ENCODE results near the gene PYCR2. TPM values are rescaled to one million over a fixed set of nuclear protein-coding genes. Genes with fewer than 3 reads are reported as not detected.
"Not testable (repeated sequence)": the region's sequence is repeated elsewhere in the genome, so short reads cannot be mapped to it uniquely, and the experiment has no call there.

Gene PYCR2
- total and polyA plus RNA-seq, 2 donors = 19.5 to 100 TPM

GRCh38 chr1:225939097-225939938 lies 15.3 kb upstream of the PYCR2 start:
- H3K27ac ChIP-seq (ENCODE audit: low read depth); DNase-seq (ENCODE audit: extremely low spot score); H3K4me3 ChIP-seq (ENCODE audit: low read depth, low read length); H3K36me3 ChIP-seq (ENCODE audit: insufficient read depth); H3K4me1 ChIP-seq (ENCODE audit: insufficient read depth): not testable (repeated sequence)
- 47% methylated on average over 60 of the region's 69 CpGs for WGBS

GRCh38 chr1:225937048-225937968 lies 13.3 kb upstream of the PYCR2 start:
- Histone ChIP-seq H3K4me3 (ENCODE audit: low read depth, low read length) (no peak overlapping the region), H3K4me1 (ENCODE audit: insufficient read depth) (no peaks in the 10 kb centered on the region), H3K27ac (ENCODE audit: low read depth) (no peak overlapping the region), H3K36me3 (ENCODE audit: insufficient read depth) (no peaks in the 10 kb centered on the region)
- DNase-seq (ENCODE audit: extremely low spot score) = no peak
- WGBS = 93% methylated on average over 21 of the region's 21 CpGs

GRCh38 chr1:225936523-225936922 lies 12.5 kb upstream of the PYCR2 start:
- Histone ChIP-seq H3K4me3 (ENCODE audit: low read depth, low read length) (no peak overlapping the region), H3K27ac (ENCODE audit: low read depth) (no peak overlapping the region), H3K4me1 (ENCODE audit: insufficient read depth) (no peaks in the 10 kb centered on the region), H3K36me3 (ENCODE audit: insufficient read depth) (no peaks in the 10 kb centered on the region)
- 82% methylated on average over 3 of the region's 3 CpGs for WGBS
- no peak for DNase-seq (ENCODE audit: extremely low spot score)

- 86% methylated on average over 8 of the region's 8 CpGs for WGBS
- not testable (repeated sequence) for H3K4me1 ChIP-seq (ENCODE audit: insufficient read depth); H3K4me3 ChIP-seq (ENCODE audit: low read depth, low read length); H3K27ac ChIP-seq (ENCODE audit: low read depth); H3K36me3 ChIP-seq (ENCODE audit: insufficient read depth); DNase-seq (ENCODE audit: extremely low spot score)
Observed at GRCh38 chr1:225936086-225936485, 12.0 kb upstream of the PYCR2 start.

- H3K4me3 ChIP-seq (ENCODE audit: low read depth, low read length) = no peak overlapping the region
- H3K4me1 ChIP-seq (ENCODE audit: insufficient read depth) = no peaks in the 10 kb centered on the region
- DNase-seq (ENCODE audit: extremely low spot score) = no peak
- 94% methylated on average over 5 of the region's 5 CpGs for WGBS
- no peak overlapping the region for H3K27ac ChIP-seq (ENCODE audit: low read depth)
- no peaks in the 10 kb centered on the region for H3K36me3 ChIP-seq (ENCODE audit: insufficient read depth)
Observed at GRCh38 chr1:225934711-225935110, 10.7 kb upstream of the PYCR2 start.

GRCh38 chr1:225933072-225933471 lies 9.0 kb upstream of the PYCR2 start:
- 95% methylated on average over 2 of the region's 2 CpGs for WGBS

GRCh38 chr1:225931270-225932136 lies 7.5 kb upstream of the PYCR2 start:
- no peaks in the 10 kb centered on the region for H3K4me1 ChIP-seq (ENCODE audit: insufficient read depth)
- H3K4me3 ChIP-seq (ENCODE audit: low read depth, low read length) = no peak overlapping the region
- 87% methylated on average over 5 of the region's 5 CpGs for WGBS
- H3K27ac ChIP-seq (ENCODE audit: low read depth) = no peak overlapping the region
- no peaks in the 10 kb centered on the region for H3K36me3 ChIP-seq (ENCODE audit: insufficient read depth)
- no peak for DNase-seq (ENCODE audit: extremely low spot score)

More at GRCh38 chr1:225933072-225933471, 9.0 kb upstream of the PYCR2 start:
- Histone ChIP-seq H3K4me1 (ENCODE audit: insufficient read depth) (no peaks in the 10 kb centered on the region), H3K4me3 (ENCODE audit: low read depth, low read length) (no peak overlapping the region), H3K36me3 (ENCODE audit: insufficient read depth) (no peaks in the 10 kb centered on the region), H3K27ac (ENCODE audit: low read depth) (no peak overlapping the region)
- DNase-seq (ENCODE audit: extremely low spot score) = no peak

GRCh38 chr1:225930566-225930965 lies 6.5 kb upstream of the PYCR2 start:
- Histone ChIP-seq H3K36me3 (ENCODE audit: insufficient read depth) (no peaks in the 10 kb centered on the region), H3K4me3 (ENCODE audit: low read depth, low read length) (no peak overlapping the region), H3K27ac (ENCODE audit: low read depth) (no peak overlapping the region), H3K4me1 (ENCODE audit: insufficient read depth) (no peaks in the 10 kb centered on the region)
- DNase-seq (ENCODE audit: extremely low spot score) = no peak
- WGBS = 92% methylated on average over 2 of the region's 2 CpGs

- not testable (repeated sequence) for H3K4me3 ChIP-seq (ENCODE audit: low read depth, low read length); DNase-seq (ENCODE audit: extremely low spot score); H3K27ac ChIP-seq (ENCODE audit: low read depth); H3K36me3 ChIP-seq (ENCODE audit: insufficient read depth); H3K4me1 ChIP-seq (ENCODE audit: insufficient read depth)
- WGBS = 94% methylated on average over 3 of the region's 3 CpGs
Observed at GRCh38 chr1:225929462-225929861, 5.4 kb upstream of the PYCR2 start.

GRCh38 chr1:225928186-225929175 lies 4.4 kb upstream of the PYCR2 start:
- H3K4me1 ChIP-seq (ENCODE audit: insufficient read depth) = no peaks in the 10 kb centered on the region
- 82% methylated on average over 14 of the region's 14 CpGs for WGBS
- no peak overlapping the region for H3K27ac ChIP-seq (ENCODE audit: low read depth)
- no peaks in the 10 kb centered on the region for H3K36me3 ChIP-seq (ENCODE audit: insufficient read depth)
- no peak for DNase-seq (ENCODE audit: extremely low spot score)
- no peak overlapping the region for H3K4me3 ChIP-seq (ENCODE audit: low read depth, low read length)

GRCh38 chr1:225926551-225927113 lies 2.6 kb upstream of the PYCR2 start:
- WGBS = 91% methylated on average over 3 of the region's 3 CpGs
- no peak overlapping the region for H3K4me3 ChIP-seq (ENCODE audit: low read depth, low read length)
- no peaks in the 10 kb centered on the region for H3K4me1 ChIP-seq (ENCODE audit: insufficient read depth)
- no peaks in the 10 kb centered on the region for H3K36me3 ChIP-seq (ENCODE audit: insufficient read depth)
- no peak for DNase-seq (ENCODE audit: extremely low spot score)
- H3K27ac ChIP-seq (ENCODE audit: low read depth) = no peak overlapping the region

- peak overlapping the region; percentile 76 for H3K4me3 ChIP-seq (ENCODE audit: low read depth, low read length)
- no peak overlapping the region for H3K27ac ChIP-seq (ENCODE audit: low read depth)
- DNase-seq (ENCODE audit: extremely low spot score) = no peak
- no peaks in the 10 kb centered on the region for H3K36me3 ChIP-seq (ENCODE audit: insufficient read depth)
- no peaks in the 10 kb centered on the region for H3K4me1 ChIP-seq (ENCODE audit: insufficient read depth)
- 2% methylated on average over 8 of the region's 8 CpGs for WGBS
Observed at GRCh38 chr1:225923381-225923691, 714 bp downstream of the PYCR2 start.
